ENCODE data around the gene TUBG1. TPM values are rescaled to one million over a fixed set of nuclear protein-coding genes. Genes with fewer than 3 reads are reported as not detected.

Gene TUBG1
- total and polyA plus RNA-seq, 9 of the 15 experiments (the other 6 are each of a cell fraction or from before 2014, with no cell fraction given): 33.1 to 147 (median 66.0) TPM

- TF ChIP-seq GMEB1 (CRISPR knock-in tag; IDR thresholded peaks at IDR 0.05): peak; percentile 80
- no peak for TF ChIP-seq ZNF165 (CRISPR knock-in tag; IDR thresholded peaks at IDR 0.05; ENCODE audit: borderline replicate concordance)
- no peak for TF ChIP-seq KLF6 (CRISPR knock-in tag; IDR thresholded peaks at IDR 0.05; ENCODE audit: borderline replicate concordance)
- peak; percentile 38; the same call in 1 of the 2 replicates for TF ChIP-seq SPI1 (IDR thresholded peaks at IDR 0.05; ENCODE audit: borderline replicate concordance, low read depth, low read length)
- no peak for TF ChIP-seq JUN (IDR thresholded peaks at IDR 0.05; ENCODE audit: borderline replicate concordance, low read depth, low read length)
- no peak for TF ChIP-seq JUN (CRISPR knock-in tag; IDR thresholded peaks at IDR 0.05; ENCODE audit: borderline replicate concordance)
- no peak for TF ChIP-seq NCOA6 (IDR thresholded peaks at IDR 0.05)
- TF ChIP-seq HDAC2 (IDR thresholded peaks at IDR 0.05): 0 out of 2 replicates have a peak, but pooled peaks have one; percentile 7
- TF ChIP-seq ZBTB40 (IDR thresholded peaks at IDR 0.05): no peak
- no peak for TF ChIP-seq ZBTB40 (CRISPR knock-in tag; IDR thresholded peaks at IDR 0.05)
- TF ChIP-seq XRCC5 (IDR thresholded peaks at IDR 0.05; ENCODE audit: low read depth, low read length): 0 out of 2 replicates have a peak, but pooled peaks have one; percentile 17
- 0 out of 2 replicates have a peak, but pooled peaks have one; percentile 42 for TF ChIP-seq ZBTB49 (CRISPR knock-in tag; IDR thresholded peaks at IDR 0.05; ENCODE audit: borderline replicate concordance)
- no peak for TF ChIP-seq MAFF (IDR thresholded peaks at IDR 0.05; ENCODE audit: low read length)
- TF ChIP-seq XRCC3 (IDR thresholded peaks at IDR 0.05): no peak
- peak; percentile 56; the same call in 1 of the 2 replicates for TF ChIP-seq SIN3B (IDR thresholded peaks at IDR 0.05; ENCODE audit: low read depth)
- TF ChIP-seq ZNF134 (CRISPR knock-in tag; conservative IDR thresholded peaks at IDR 0.05): no peak
These were observed at the start of gene TUBG1, which contains the start of gene RETREG3 (continued) for GRCh38 chr17:42609182-42609813.
